GM10248 (cell line): Measurements from ENCODE around the gene C1QTNF8.

ENCODE experiments used
- CTCF ChIA-PET: fragments of 300-600 bp; sonication (Branson Sonifier 250); formaldehyde crosslinking; extraction: SDS; loops from one replicate; lab custom pipeline; 2021; ENCODE audit warnings: antibody characterized with exemption; lab: Yijun Ruan, JAX
- POLR2A ChIA-PET: fragments of 350-650 bp; sonication (Branson Sonifier 250); formaldehyde crosslinking; extraction: SDS; loops from one replicate; lab custom pipeline; 2020; ENCODE audit warnings: antibody characterized with exemption; lab: Yijun Ruan, JAX
- DNase-seq: peaks from one replicate; pipeline ENCODE4 v3.0.0; 2012; ENCODE audit errors: extremely low spot score
- TF ChIP-seq, protein P1 (sequence below): IDR thresholded peaks from 2 replicates; pipeline ENCODE4 v1.5.1; 2012; ENCODE audit warnings: mild to moderate bottlenecking, low read depth; ENCODE audit errors: extremely low read depth, missing control alignments, control extremely low read depth

The C1QTNF8 gene

DNA sequence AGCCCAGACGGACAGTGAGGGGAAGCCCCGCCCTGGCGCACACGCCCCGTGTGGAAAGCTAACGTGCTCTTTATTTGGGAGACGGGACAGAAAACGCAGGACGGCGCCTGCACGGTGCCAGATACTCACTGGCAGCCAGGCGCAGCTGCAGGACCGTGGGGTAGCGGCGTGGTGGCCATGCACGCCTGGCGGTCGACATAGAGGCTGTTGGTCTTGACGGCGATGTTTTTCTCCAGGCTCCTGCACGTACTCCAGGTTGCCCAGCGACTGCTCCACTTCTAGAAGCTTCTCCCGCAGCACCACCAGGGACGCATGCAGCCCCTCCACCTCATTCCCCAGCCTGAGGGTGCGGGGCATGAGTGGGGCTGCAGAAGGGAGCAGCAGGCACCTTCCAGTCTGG lies 5.1 kb upstream of the C1QTNF8 start:
- CTCF ChIA-PET = no interaction called here
- no peak for DNase-seq
- TF ChIP-seq, protein P1, sequence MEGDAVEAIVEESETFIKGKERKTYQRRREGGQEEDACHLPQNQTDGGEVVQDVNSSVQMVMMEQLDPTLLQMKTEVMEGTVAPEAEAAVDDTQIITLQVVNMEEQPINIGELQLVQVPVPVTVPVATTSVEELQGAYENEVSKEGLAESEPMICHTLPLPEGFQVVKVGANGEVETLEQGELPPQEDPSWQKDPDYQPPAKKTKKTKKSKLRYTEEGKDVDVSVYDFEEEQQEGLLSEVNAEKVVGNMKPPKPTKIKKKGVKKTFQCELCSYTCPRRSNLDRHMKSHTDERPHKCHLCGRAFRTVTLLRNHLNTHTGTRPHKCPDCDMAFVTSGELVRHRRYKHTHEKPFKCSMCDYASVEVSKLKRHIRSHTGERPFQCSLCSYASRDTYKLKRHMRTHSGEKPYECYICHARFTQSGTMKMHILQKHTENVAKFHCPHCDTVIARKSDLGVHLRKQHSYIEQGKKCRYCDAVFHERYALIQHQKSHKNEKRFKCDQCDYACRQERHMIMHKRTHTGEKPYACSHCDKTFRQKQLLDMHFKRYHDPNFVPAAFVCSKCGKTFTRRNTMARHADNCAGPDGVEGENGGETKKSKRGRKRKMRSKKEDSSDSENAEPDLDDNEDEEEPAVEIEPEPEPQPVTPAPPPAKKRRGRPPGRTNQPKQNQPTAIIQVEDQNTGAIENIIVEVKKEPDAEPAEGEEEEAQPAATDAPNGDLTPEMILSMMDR = no peak
- POLR2A ChIA-PET = no interaction called here

DNA sequence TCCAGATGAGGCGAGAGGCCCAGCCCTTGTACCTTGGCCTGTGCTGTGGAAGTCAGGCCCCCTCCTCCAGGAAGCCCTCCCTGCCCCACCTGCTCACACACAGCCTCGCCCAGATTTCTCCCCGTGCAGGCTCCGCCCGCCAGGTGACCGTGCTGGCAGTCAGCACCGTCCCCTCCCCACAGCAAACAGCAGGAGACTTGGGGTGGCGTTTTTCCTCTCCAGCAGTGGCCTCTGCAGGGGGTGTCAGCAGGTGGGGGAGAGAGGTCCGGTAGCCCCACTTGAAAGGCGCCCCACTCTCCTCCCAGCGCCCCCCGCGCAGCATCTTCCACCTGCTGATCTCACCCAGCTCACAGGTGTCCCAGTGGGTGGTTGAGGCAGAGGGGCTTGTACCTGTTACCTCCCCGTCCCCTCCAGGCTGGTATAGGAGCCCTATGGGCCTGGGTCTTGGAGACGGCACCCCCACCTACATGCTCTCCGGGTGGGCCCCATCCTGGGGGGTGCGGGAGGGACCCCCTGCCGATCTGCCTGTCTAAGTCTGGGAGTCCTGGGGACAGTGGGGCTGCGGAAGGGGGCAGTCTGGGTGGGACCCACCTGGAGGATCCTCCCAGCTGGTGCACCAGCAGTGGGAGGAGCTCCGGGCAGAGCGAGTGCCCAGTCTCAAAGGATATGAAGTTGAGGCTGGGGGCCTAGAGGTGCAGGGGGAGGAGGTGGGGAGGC lies 4.2 kb upstream of the C1QTNF8 start:
- TF ChIP-seq, protein P1 = no peak
- DNase-seq = no peak
- POLR2A ChIA-PET = no interaction called here
- CTCF ChIA-PET = interaction anchor here (1.0 to 1.2 kb wide), 2 partner anchors 43 to 393 kb away, joined by 3 read pairs; no protein-coding TSS in a partner anchor

DNA sequence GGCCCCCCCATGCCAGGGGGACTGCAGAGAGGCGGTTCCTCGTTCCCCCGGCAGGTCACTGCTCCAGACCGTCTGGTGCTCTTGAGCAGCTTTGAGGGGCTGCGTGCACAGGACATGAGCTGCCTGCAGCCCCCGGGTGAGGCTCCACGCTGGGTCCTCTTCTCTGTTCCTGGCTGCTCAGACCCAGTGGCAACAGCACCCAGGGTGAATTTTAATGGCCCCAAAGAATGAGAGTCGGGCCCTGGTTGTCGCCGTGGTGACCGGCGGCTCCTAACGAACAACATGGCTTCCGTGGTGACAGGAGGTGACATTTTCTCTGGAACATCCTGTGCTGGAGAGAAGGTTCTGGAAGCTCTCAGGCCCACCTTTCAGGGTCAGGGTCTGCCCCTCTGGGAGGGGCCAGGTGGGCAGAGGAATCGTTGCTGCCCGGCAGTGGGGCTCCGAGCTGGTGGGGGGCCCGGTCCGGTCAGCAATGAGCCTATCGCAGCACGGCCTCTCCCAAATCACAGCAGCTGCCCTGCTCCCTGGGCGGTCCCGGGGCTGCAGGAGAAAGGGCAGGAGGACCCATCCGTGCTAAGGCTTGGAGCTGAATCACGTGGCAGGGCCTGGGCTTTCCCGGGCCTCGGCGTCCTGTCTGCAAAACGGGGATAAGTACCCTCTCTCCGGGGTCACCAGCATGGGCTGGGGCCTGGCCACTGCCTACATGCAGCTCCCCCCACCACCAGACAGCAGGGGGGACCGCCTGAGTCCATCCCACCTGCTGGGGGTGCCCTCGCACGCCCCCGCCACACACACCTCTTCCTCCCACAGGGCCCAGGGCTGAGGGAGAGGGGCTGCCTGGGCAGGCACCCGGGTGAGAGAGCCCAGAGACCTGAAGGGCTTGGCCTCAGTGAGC lies 3.4 kb upstream of the C1QTNF8 start:
- POLR2A ChIA-PET = no interaction called here
- CTCF ChIA-PET = interaction anchor here (1.0 to 1.2 kb wide), 2 partner anchors 42 to 393 kb away, joined by 3 read pairs; no protein-coding TSS in a partner anchor

DNA sequence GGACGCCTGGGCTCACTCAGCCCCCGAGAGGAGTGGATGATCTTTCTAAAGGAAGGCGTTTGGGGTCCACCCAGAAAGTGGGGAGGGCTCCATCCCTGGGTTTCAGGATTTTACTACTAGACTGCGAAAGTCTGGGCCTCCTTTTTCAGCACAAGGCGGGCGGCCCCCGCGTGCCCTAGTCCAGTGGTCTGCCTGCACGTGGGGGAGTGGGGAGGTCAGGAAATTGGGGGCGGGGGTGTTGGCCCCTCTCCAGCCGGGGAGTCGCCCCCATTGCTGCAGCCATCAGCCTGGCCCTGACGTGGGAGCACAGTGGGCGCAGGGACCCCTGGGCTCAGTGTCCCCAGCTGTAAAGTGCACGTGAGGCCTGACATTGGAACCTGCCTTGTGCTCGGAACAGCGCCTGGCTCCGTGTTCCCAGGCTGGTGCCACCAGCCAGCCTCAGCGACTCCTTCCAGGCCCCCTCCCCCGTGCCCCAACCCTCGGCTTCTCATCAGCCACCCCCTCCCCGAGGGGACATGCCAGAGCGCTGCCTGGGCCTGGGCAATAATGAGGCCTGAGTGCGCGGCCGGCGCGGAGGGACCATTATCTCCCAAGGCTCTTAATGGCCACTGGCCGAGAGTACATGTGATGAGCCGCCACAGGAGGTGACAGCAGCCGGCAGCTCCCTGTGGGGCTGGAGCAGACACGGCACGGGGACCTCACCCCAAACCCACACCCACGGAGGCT lies 2.4 kb upstream of the C1QTNF8 start:
- TF ChIP-seq, protein P1 = no peak
- DNase-seq = no peak
- CTCF ChIA-PET = no interaction called here
- POLR2A ChIA-PET = no interaction called here

More for the DNA sequence above, 3.4 kb upstream of the C1QTNF8 start:
- TF ChIP-seq, protein P1 = no peak
- no peak for DNase-seq

DNA sequence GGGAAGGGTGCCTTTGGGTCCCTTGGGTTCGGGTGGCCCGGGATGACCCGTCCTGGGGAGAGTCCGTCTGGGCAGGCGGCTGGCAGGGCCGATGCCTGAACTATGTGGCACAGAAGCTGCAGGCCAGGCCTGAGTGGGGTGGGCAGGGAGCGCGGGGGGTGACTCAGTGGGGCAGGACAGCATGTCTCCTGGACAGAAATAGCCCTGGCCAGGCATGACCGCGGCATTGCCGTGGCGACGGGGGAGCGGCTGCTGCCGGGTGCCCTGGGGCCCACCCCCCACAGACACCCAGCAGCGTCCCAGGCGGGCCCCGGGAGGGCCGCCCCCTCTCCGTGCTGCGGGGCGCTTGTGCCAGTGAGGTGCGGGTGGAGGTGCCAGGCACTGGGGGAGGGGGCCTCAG lies 1.8 kb upstream of the C1QTNF8 start:
- TF ChIP-seq, protein P1 = no peak
- POLR2A ChIA-PET = no interaction called here
- no peak for DNase-seq
- CTCF ChIA-PET = no interaction called here

DNA sequence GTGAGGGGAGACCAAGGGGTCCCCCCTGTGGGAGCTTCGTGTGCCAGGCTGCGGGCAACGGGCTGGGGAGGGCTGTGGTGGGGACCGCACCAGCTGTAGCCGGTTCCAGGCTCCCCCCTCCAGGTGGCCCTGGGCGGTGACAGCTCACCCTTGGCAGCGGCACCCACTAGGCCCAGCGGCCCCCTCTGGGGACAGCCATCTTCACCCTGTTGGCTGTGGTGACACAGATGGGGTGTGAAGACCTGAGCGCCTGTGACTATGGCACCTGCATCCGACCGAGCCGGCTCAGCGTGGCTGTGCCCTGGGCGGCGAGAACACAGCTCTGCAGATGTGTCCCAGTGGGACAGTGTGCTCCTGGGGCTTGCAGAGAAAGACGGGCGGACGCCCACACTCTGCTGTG lies 1.1 kb upstream of the C1QTNF8 start:
- ChIA-PET CTCF (no interaction called here), POLR2A (no interaction called here)
- TF ChIP-seq, protein P1 = no peak
- DNase-seq = no peak
